ENCODE data around the gene TXK. TPM values are rescaled to one million over a fixed set of nuclear protein-coding genes. Genes with fewer than 3 reads are reported as not detected.

TXK gene
- total and polyA plus RNA-seq, 2 of the 13 experiments (the other 11 are each of a cell fraction or from before 2014, with no cell fraction given): not detected

GRCh38 chr4:48042979-48043461 lies 91.0 kb downstream of the TXK start (continued):
- peak; percentile 78; the same call in 1 of the 2 replicates for TF ChIP-seq ATF2 (CRISPR knock-in tag; IDR thresholded peaks at IDR 0.05)
- TF ChIP-seq MED1 (CRISPR knock-in tag; IDR thresholded peaks at IDR 0.05): peak; percentile 46; the same call in 1 of the 2 replicates
- TF ChIP-seq ARID5B (CRISPR knock-in tag; IDR thresholded peaks at IDR 0.05): peak; percentile 94
- no peak for TF ChIP-seq MED13 (CRISPR knock-in tag; IDR thresholded peaks at IDR 0.05)
- no peak for TF ChIP-seq LCORL (IDR thresholded peaks at IDR 0.05)
- TF ChIP-seq LCORL (CRISPR knock-in tag; IDR thresholded peaks at IDR 0.05): peak; percentile 72
- TF ChIP-seq CEBPG (CRISPR knock-in tag; IDR thresholded peaks at IDR 0.05): peak; percentile 77
- TF ChIP-seq FOXA3 (CRISPR knock-in tag; IDR thresholded peaks at IDR 0.05): peak; percentile 98
- TF ChIP-seq MAX (IDR thresholded peaks at IDR 0.05): 0 out of 2 replicates have a peak, but pooled peaks have one; percentile 25
- TF ChIP-seq CBX5 (CRISPR knock-in tag; IDR thresholded peaks at IDR 0.05; ENCODE audit: borderline replicate concordance): no peak
- TF ChIP-seq RARA (CRISPR knock-in tag; IDR thresholded peaks at IDR 0.05): peak; percentile 43
- TF ChIP-seq RXRB (CRISPR knock-in tag; IDR thresholded peaks at IDR 0.05; ENCODE audit: borderline replicate concordance): peak; percentile 50
- peak; percentile 27 for TF ChIP-seq ZEB1 (IDR thresholded peaks at IDR 0.05; ENCODE audit: insufficient replicate concordance, low read depth)
- no peak for TF ChIP-seq ZNF430 (CRISPR knock-in tag; IDR thresholded peaks at IDR 0.05)
- TF ChIP-seq SPEN (CRISPR knock-in tag; IDR thresholded peaks at IDR 0.05; ENCODE audit: low read depth): no peak
- peak; percentile 45; the same call in 1 of the 2 replicates for TF ChIP-seq THAP11 (CRISPR knock-in tag; IDR thresholded peaks at IDR 0.05)
- TF ChIP-seq, protein P1, sequence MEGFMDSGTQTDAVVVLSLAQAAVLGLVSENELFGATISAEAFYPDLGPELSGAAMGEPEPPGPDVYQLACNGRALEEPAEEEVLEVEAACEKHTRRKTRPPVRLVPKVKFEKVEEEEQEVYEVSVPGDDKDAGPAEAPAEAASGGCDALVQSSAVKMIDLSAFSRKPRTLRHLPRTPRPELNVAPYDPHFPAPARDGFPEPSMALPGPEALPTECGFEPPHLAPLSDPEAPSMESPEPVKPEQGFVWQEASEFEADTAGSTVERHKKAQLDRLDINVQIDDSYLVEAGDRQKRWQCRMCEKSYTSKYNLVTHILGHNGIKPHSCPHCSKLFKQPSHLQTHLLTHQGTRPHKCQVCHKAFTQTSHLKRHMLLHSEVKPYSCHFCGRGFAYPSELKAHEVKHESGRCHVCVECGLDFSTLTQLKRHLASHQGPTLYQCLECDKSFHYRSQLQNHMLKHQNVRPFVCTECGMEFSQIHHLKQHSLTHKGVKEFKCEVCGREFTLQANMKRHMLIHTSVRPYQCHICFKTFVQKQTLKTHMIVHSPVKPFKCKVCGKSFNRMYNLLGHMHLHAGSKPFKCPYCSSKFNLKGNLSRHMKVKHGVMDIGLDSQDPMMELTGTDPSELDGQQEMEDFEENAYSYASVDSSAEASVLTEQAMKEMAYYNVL (CRISPR knock-in tag; IDR thresholded peaks at IDR 0.05; ENCODE audit: borderline replicate concordance): peak; percentile 39; the same call in 1 of the 2 replicates
- TF ChIP-seq FOSL2 (CRISPR knock-in tag; IDR thresholded peaks at IDR 0.05): 0 out of 2 replicates have a peak, but pooled peaks have one; percentile 13
- TF ChIP-seq HDAC1 (CRISPR knock-in tag; IDR thresholded peaks at IDR 0.05): peak; percentile 46; the same call in 1 of the 2 replicates
- TF ChIP-seq ZNF253 (CRISPR knock-in tag; IDR thresholded peaks at IDR 0.05; ENCODE audit: borderline replicate concordance): no peak
- peak; percentile 25; the same call in 1 of the 3 replicates for TF ChIP-seq MXI1 (IDR thresholded peaks at IDR 0.05; ENCODE audit: borderline replicate concordance, low read depth, low read length)

Measured in HepG2 (cell line).